Mucosa of rectum (tissue), 2 donors: ENCODE measurements around the gene GALNT9.

Experiments used
- H3K27ac ChIP-seq, 2 donors: one replicate each; pipeline ENCODE4 v1.7.0; 2013; ENCODE audit warnings: inconsistent platforms in 2 of 2, low read depth in 2 of 2, low read length in 2 of 2
- H3K27me3 ChIP-seq, 2 donors: one replicate each; pipeline ENCODE4 v1.7.0; 2013; ENCODE audit warnings: low read length in 2 of 2; ENCODE audit not compliant: control insufficient read depth in 2 of 2, insufficient read depth in 2 of 2
- H3K36me3 ChIP-seq, 2 donors: one replicate each; pipeline ENCODE4 v1.7.0; 2013; ENCODE audit warnings: low read length in 2 of 2; ENCODE audit not compliant: control insufficient read depth in 2 of 2, insufficient read depth in 2 of 2
- H3K4me1 ChIP-seq, 2 donors: one replicate each; pipeline ENCODE4 v1.7.0; 2013; ENCODE audit warnings: low read length in 2 of 2, mild to moderate bottlenecking in 1 of 2; ENCODE audit not compliant: control insufficient read depth in 2 of 2, insufficient read depth in 2 of 2
- H3K4me3 ChIP-seq, 2 donors: one replicate each; pipeline ENCODE4 v1.7.0; 2013; ENCODE audit warnings: low read length in 2 of 2
- H3K9ac ChIP-seq, 2 donors: one replicate each; pipeline ENCODE4 v1.7.0; 2013; ENCODE audit warnings: low read length in 2 of 2, low read depth in 1 of 2, mild to moderate bottlenecking in 1 of 2
- H3K9me3 ChIP-seq, 2 donors: one replicate each; pipeline ENCODE4 v1.7.0; 2013; ENCODE audit warnings: low read length in 2 of 2; ENCODE audit not compliant: control insufficient read depth in 2 of 2
- donor health status: healthy.
- donor health status: Normal muscosa, but diverticular disease.

Gene GALNT9

GRCh38 chr12:132210223-132211055, 119.0 kb downstream of the GALNT9 start:
- Histone ChIP-seq H3K9me3 (no peaks in the 10 kb centered on the region), H3K9ac (no peak overlapping the region), H3K27me3 (peaks cover 1 to 5% of the 10 kb centered on the region in 2 donors), H3K27ac (no peak overlapping the region), H3K4me3 (no peak overlapping the region), H3K4me1 (peaks cover 0 to 2% of the 10 kb centered on the region in 2 donors), H3K36me3 (no peaks in the 10 kb centered on the region)

DNA sequence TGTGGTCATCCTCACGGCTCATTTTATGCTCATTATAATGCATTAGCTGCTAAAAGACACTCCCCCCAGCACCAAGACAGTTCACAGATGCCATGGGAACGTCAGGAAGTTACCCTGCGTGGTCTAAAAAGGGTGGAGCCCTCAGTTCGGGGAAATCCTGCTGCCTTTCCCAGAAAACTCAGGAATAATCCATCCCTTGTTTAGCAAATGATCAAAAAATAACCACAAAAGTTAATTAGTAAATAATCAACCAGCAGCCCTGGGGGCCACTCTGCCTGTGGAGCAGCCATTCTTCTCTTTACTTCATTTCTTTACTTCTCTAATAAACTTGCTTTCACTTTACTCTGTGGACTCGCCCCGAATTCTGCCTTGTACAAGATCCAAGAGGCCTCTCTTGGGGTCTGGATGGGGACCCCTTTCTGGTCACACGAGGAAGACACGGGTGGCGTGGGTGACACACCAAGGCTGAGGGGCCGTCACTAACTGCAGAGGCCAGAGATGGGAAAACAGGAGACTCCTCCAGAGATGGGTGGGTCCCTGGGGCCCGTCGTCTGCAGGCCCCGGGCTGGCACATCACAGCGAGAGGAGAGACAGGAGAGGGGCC, 119.7 kb downstream of the GALNT9 start:
- H3K36me3 ChIP-seq = no peaks in the 10 kb centered on the region
- peaks cover 0 to 4% of the 10 kb centered on the region in 2 donors for H3K4me1 ChIP-seq
- H3K9me3 ChIP-seq = no peaks in the 10 kb centered on the region
- no peak overlapping the region for H3K9ac ChIP-seq
- H3K4me3 ChIP-seq = no peak overlapping the region
- H3K27ac ChIP-seq = no peak overlapping the region
- H3K27me3 ChIP-seq = peaks cover 5 to 6% of the 10 kb centered on the region in 2 donors

- H3K36me3 ChIP-seq = no peaks in the 10 kb centered on the region
- H3K4me3 ChIP-seq = no peak overlapping the region
- peaks cover 7 to 14% of the 10 kb centered on the region in 2 donors for H3K27me3 ChIP-seq
- H3K9ac ChIP-seq = no peak overlapping the region
- no peaks in the 10 kb centered on the region for H3K9me3 ChIP-seq
- peaks cover 0 to 4% of the 10 kb centered on the region in 2 donors for H3K4me1 ChIP-seq
- no peak overlapping the region for H3K27ac ChIP-seq
Observed at GRCh38 chr12:132208153-132208823, 121.1 kb downstream of the GALNT9 start.

DNA sequence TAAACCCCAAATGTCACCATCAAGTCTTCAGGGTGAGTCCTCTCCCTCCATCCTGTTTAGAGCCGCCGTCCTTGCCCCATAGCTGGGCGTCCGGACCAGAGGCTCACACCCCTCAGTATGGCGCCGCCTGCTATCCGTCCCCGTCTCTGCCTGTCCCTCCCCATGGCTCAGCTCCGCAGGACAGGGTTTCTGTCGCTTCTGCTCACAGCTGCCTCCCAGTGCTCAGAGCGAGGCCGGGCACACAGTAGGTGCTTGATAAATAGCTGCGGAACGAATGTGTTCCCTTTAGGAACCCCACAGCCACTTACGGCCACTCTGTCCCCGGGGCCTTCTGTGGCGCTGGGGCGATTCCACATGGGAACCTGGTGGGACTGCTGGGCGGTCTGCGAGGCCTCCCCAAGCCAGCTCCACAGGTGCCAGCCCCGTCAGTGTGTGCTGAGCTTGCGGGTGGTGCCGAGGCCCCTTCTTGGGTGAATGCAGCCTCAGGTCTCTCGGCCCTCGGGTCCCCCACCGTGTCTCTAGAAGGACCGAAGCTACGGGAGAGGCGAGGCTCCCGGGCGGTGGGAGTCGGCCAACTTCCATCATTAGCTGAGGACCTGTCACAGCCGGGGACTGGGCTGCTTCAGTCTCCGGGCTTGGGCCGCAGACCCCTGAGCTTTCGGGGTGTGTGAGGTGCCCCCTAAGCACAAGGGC, 122.2 kb downstream of the GALNT9 start:
- Histone ChIP-seq H3K27ac (no peak overlapping the region), H3K9me3 (no peaks in the 10 kb centered on the region), H3K4me1 (peaks cover 0 to 4% of the 10 kb centered on the region in 2 donors), H3K27me3 (peaks cover 7 to 14% of the 10 kb centered on the region in 2 donors), H3K36me3 (no peaks in the 10 kb centered on the region), H3K4me3 (no peak overlapping the region), H3K9ac (no peak overlapping the region)

DNA sequence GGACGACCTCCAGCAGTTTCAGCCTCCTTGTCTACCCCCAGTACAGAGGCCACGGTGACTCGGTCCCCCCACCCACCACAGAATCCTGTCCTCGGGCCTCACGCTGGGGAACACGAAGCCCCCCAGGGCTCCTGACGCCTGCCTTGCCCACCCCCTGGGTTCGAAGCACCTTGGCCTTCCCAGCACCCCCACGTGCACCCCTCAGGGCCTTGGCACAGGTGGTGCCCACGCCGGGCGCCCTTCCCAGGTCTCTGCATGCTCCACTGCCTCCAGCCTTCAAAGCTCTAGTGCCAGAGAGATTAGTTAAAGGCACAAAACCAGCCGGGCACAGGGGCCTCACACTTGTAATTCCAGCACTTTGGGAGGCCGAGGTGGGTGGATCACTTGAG, 123.3 kb downstream of the GALNT9 start:
- Histone ChIP-seq H3K36me3 (no peaks in the 10 kb centered on the region), H3K27me3 (peaks cover 7 to 14% of the 10 kb centered on the region in 2 donors), H3K4me3 (no peak overlapping the region), H3K4me1 (peaks cover 0 to 4% of the 10 kb centered on the region in 2 donors), H3K9ac (no peak overlapping the region), H3K27ac (no peak overlapping the region), H3K9me3 (no peaks in the 10 kb centered on the region)

GRCh38 chr12:132205271-132206045, 123.9 kb downstream of the GALNT9 start:
- Histone ChIP-seq H3K27ac (no peak overlapping the region), H3K9ac (no peak overlapping the region), H3K4me3 (no peak overlapping the region), H3K27me3 (peaks cover 7 to 14% of the 10 kb centered on the region in 2 donors), H3K4me1 (peaks cover 0 to 4% of the 10 kb centered on the region in 2 donors), H3K36me3 (no peaks in the 10 kb centered on the region), H3K9me3 (no peaks in the 10 kb centered on the region)

GRCh38 chr12:132204793-132205270, 124.6 kb downstream of the GALNT9 start:
- no peaks in the 10 kb centered on the region for H3K9me3 ChIP-seq
- no peak overlapping the region for H3K27ac ChIP-seq
- H3K27me3 ChIP-seq = peaks cover 7 to 14% of the 10 kb centered on the region in 2 donors
- H3K4me3 ChIP-seq = no peak overlapping the region
- peaks cover 0 to 4% of the 10 kb centered on the region in 2 donors for H3K4me1 ChIP-seq
- no peaks in the 10 kb centered on the region for H3K36me3 ChIP-seq
- no peak overlapping the region for H3K9ac ChIP-seq

DNA sequence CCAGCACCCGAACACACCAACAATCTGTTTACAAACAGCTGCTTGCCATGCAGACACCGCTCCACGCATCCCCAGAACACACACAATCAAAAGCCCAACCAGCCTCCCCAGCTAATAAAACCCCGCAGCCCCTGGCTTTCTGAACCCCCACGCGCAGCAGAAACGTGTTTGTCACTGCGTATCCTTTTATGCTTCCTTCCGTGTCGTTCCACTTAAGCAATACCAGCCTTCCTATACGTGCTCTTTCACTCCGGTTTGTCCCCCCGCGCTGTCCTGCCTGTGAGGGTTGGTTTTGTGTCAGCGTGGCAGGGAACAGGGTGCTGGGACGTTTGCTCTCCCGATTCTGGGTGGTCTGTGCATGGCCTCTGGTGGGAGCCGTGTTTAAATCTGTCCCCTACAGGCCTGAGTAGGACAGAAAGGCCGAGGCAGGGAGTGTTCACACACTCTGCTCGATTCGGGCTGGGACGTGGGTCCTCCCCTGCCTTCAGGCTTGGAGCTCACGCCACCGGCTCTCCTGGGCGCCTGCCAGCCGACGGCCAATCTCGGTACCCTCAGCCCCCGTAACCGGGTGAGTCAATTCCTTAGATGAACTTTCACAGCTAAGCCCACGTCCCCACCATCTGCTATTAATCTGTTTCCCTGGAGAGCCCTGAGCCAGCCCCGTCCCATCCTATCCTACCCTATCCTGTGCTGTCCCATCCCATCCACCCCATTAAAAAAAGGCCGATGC, 125.2 kb downstream of the GALNT9 start:
- Histone ChIP-seq H3K9ac (no peak overlapping the region), H3K4me1 (peaks cover 0 to 4% of the 10 kb centered on the region in 2 donors), H3K4me3 (no peak overlapping the region), H3K9me3 (no peaks in the 10 kb centered on the region), H3K27me3 (peaks cover 7 to 14% of the 10 kb centered on the region in 2 donors), H3K36me3 (no peaks in the 10 kb centered on the region), H3K27ac (no peak overlapping the region)
